H9 (cell line): ENCODE results near the gene PAFAH1B1. TPM values are rescaled to one million over a fixed set of nuclear protein-coding genes. Genes with fewer than 3 reads are reported as not detected.
"Not testable (repeated sequence)": the region's sequence is repeated elsewhere in the genome, so short reads cannot be mapped to it uniquely, and the experiment has no call there.

ENCODE experiments used
- DNase-seq: peaks from one replicate; pipeline ENCODE4 v3.0.0-alpha.2; 2017
- H2AFZ ChIP-seq: one replicate; pipeline ENCODE4 v1.6.1; 2013; ENCODE audit warnings: mild to moderate bottlenecking, low read length, control low read depth, moderate library complexity
- H2AK5ac ChIP-seq: 2 replicates; pipeline ENCODE4 v1.6.1; 2013; ENCODE audit warnings: low read length, control low read depth, mixed read lengths; ENCODE audit not compliant: insufficient read length
- H2BK120ac ChIP-seq: one replicate; pipeline ENCODE4 v1.6.1; 2013; ENCODE audit warnings: low read depth, mild to moderate bottlenecking, low read length, control low read depth, inconsistent platforms; ENCODE audit not compliant: poor library complexity, severe bottlenecking
- H2BK12ac ChIP-seq: 2 replicates; pipeline ENCODE4 v1.6.1; 2013; ENCODE audit warnings: low read length, control low read depth, mixed read lengths, low read depth; ENCODE audit not compliant: insufficient read length
- H2BK15ac ChIP-seq: 2 replicates; pipeline ENCODE4 v1.6.1; 2013; ENCODE audit warnings: low read depth, low read length, control low read depth
- H2BK20ac ChIP-seq: one replicate; pipeline ENCODE4 v1.6.1; 2013; ENCODE audit warnings: low read depth, mild to moderate bottlenecking, low read length, control low read depth, inconsistent platforms; ENCODE audit not compliant: poor library complexity, severe bottlenecking
- H2BK5ac ChIP-seq: 2 replicates; pipeline ENCODE4 v1.6.1; 2013; ENCODE audit warnings: low read length, control low read depth, mixed read lengths; ENCODE audit not compliant: insufficient read length
- H3K14ac ChIP-seq: 2 replicates; pipeline ENCODE4 v1.6.1; 2013; ENCODE audit warnings: low read length, control low read depth; ENCODE audit not compliant: insufficient read depth
- H3K18ac ChIP-seq: 2 replicates; pipeline ENCODE4 v1.6.1; 2013; ENCODE audit warnings: low read depth, mild to moderate bottlenecking, mixed read lengths, low read length, control low read depth; ENCODE audit not compliant: insufficient read length
- H3K23ac ChIP-seq: 2 replicates; pipeline ENCODE4 v1.6.1; 2013; ENCODE audit warnings: low read length, control low read depth, mixed read lengths, low read depth; ENCODE audit not compliant: insufficient read length
- H3K23me2 ChIP-seq: 2 replicates; pipeline ENCODE4 v1.6.1; 2013; ENCODE audit warnings: low read depth, mild to moderate bottlenecking, mixed read lengths, low read length, control low read depth; ENCODE audit not compliant: insufficient read length, poor library complexity, severe bottlenecking
- H3K27ac ChIP-seq: 2 replicates; pipeline ENCODE4 v1.5.1; 2013; ENCODE audit warnings: low read length, control low read depth, mixed read lengths, low read depth; ENCODE audit not compliant: insufficient read length
- H3K27me3 ChIP-seq: 2 replicates; pipeline ENCODE4 v1.6.1; 2013; ENCODE audit warnings: low read length, control low read depth, inconsistent platforms; ENCODE audit not compliant: insufficient read depth
- H3K4ac ChIP-seq: 2 replicates; pipeline ENCODE4 v1.6.1; 2013; ENCODE audit warnings: low read depth, mild to moderate bottlenecking, control low read depth, inconsistent platforms, low read length, moderate library complexity
- H3K4me1 ChIP-seq: 2 replicates; pipeline ENCODE4 v1.6.1; 2013; ENCODE audit warnings: low read length, control low read depth, inconsistent platforms; ENCODE audit not compliant: insufficient read depth
- H3K4me2 ChIP-seq: 2 replicates; pipeline ENCODE4 v1.6.1; 2013; ENCODE audit warnings: low read length, control low read depth, mixed read lengths; ENCODE audit not compliant: insufficient read length, insufficient read depth
- H3K56ac ChIP-seq: 2 replicates; pipeline ENCODE4 v1.6.1; 2013; ENCODE audit warnings: low read depth, mild to moderate bottlenecking, mixed read lengths, low read length, control low read depth; ENCODE audit not compliant: insufficient read length
- H3K79me1 ChIP-seq: 2 replicates; pipeline ENCODE4 v1.6.1; 2013; ENCODE audit warnings: low read depth, mild to moderate bottlenecking, moderate library complexity, low read length, control low read depth, inconsistent platforms; ENCODE audit not compliant: insufficient read depth, poor library complexity, severe bottlenecking
- H3K79me2 ChIP-seq: 2 replicates; pipeline ENCODE4 v1.6.1; 2013; ENCODE audit warnings: low read length, control low read depth, inconsistent platforms; ENCODE audit not compliant: insufficient read depth
- H3K9ac ChIP-seq: 2 replicates; pipeline ENCODE4 v1.6.1; 2013; ENCODE audit warnings: low read length, control low read depth, mixed read lengths; ENCODE audit not compliant: insufficient read length; ENCODE audit errors: extremely low read depth
- H3K9me3 ChIP-seq: one replicate; pipeline ENCODE4 v1.6.1; 2013; ENCODE audit warnings: low read depth, low read length, inconsistent platforms; ENCODE audit not compliant: control insufficient read depth
- H3T11ph ChIP-seq: one replicate; pipeline ENCODE4 v1.6.1; 2013; ENCODE audit warnings: mild to moderate bottlenecking, low read length, control low read depth, inconsistent platforms
- H4K20me1 ChIP-seq: one replicate; pipeline ENCODE4 v1.6.1; 2013; ENCODE audit not compliant: control insufficient read depth, insufficient read length, insufficient read depth
- H4K5ac ChIP-seq: 2 replicates; pipeline ENCODE4 v1.6.1; 2013; ENCODE audit warnings: low read depth, mild to moderate bottlenecking, mixed read lengths, low read length, control low read depth; ENCODE audit not compliant: insufficient read length
- H4K8ac ChIP-seq: replicated peaks from 2 replicates; pipeline ENCODE4 v1.6.1; 2013; ENCODE audit warnings: low read length, control low read depth, mixed read lengths, low read depth; ENCODE audit not compliant: insufficient read length
- H4K91ac ChIP-seq: 2 replicates; pipeline ENCODE4 v1.6.1; 2013; ENCODE audit warnings: low read depth, mild to moderate bottlenecking, moderate library complexity, mixed read lengths, low read length, control low read depth; ENCODE audit not compliant: insufficient read length
- H3K27ac Mint-ChIP-seq, 3 experiments: 2 replicates in 2 of 3; 3 replicates in 1 of 3; pipeline ENCODE4 v1.8.0; 2020 to 2021; ENCODE audit warnings: mixed read lengths in 3 of 3, mild to moderate bottlenecking in 1 of 3, moderate library complexity in 1 of 3
- H3K27me3 Mint-ChIP-seq: 2 replicates; pipeline ENCODE4 v1.8.0; 2021; ENCODE audit warnings: low read depth, mild to moderate bottlenecking, moderate library complexity, mixed read lengths
- H3K36me3 Mint-ChIP-seq, 3 experiments: 2 replicates in 2 of 3; 3 replicates in 1 of 3; pipeline ENCODE4 v1.8.0; 2020 to 2021; ENCODE audit warnings: low read depth in 3 of 3, mixed read lengths in 3 of 3; ENCODE audit not compliant: insufficient read depth in 1 of 3
- H3K4me1 Mint-ChIP-seq, 2 experiments: 2 replicates each; pipeline ENCODE4 v1.8.0; 2020; ENCODE audit warnings: mixed read lengths in 2 of 2
- H3K4me3 Mint-ChIP-seq, 2 experiments: 2 replicates in 1 of 2; 3 replicates in 1 of 2; pipeline ENCODE4 v1.8.0; 2020 to 2021; ENCODE audit warnings: mild to moderate bottlenecking in 2 of 2, mixed read lengths in 2 of 2, moderate library complexity in 1 of 2
- H3K9me3 Mint-ChIP-seq, 2 experiments: 2 replicates in 1 of 2; 3 replicates in 1 of 2; pipeline ENCODE4 v1.8.0; 2020; ENCODE audit warnings: mild to moderate bottlenecking in 2 of 2, mixed read lengths in 2 of 2, moderate library complexity in 1 of 2
- WGBS: extraction: QIAGEN DNeasy Blood & Tissue Kit; methylation state at CpG from one replicate; pipeline ENCODE4 v1.1.7; 2013; ENCODE audit warnings: missing lambda C conversion rate, low lambda C conversion rate, mixed read lengths; ENCODE audit not compliant: insufficient read length; ENCODE audit errors: extremely low coverage; 5-methylcytosine and 5-hydroxymethylcytosine counted together
- total RNA-seq: library from RNA; stranded (reverse); gene quantifications from 2 replicates; pipeline ENCODE4 v1.2.1, GENCODE V29; 2021

Gene PAFAH1B1
- total RNA-seq, 1 experiment from 2014 or later = 134 TPM

GRCh38 chr17:2622721-2623301 lies 29.4 kb downstream of the PAFAH1B1 start:
- H3T11ph ChIP-seq, H3K27me3 ChIP-seq, H2BK120ac ChIP-seq, H3K4me2 ChIP-seq, H4K20me1 ChIP-seq, H3K4me3 Mint-ChIP-seq, H3K14ac ChIP-seq, H4K8ac ChIP-seq, H3K23me2 ChIP-seq, H3K18ac ChIP-seq, H2AFZ ChIP-seq, H2AK5ac ChIP-seq, H4K5ac ChIP-seq, H3K56ac ChIP-seq, H2BK15ac ChIP-seq, H3K27me3 Mint-ChIP-seq, H2BK12ac ChIP-seq, H3K9ac ChIP-seq, H3K4ac ChIP-seq, H2BK5ac ChIP-seq, H3K23ac ChIP-seq, H3K9me3 ChIP-seq, H3K27ac Mint-ChIP-seq, H3K27ac ChIP-seq, DNase-seq, H3K4me1 ChIP-seq, H2BK20ac ChIP-seq, H4K91ac ChIP-seq: not testable (repeated sequence)
- Mint-ChIP-seq H3K9me3 (peaks cover 30 to 32% of the 10 kb centered on the region in 2 experiments), H3K36me3 (peaks cover 39 to 54% (median 39%) of the 10 kb centered on the region in 3 experiments), H3K4me1 (peaks cover 28 to 29% of the 10 kb centered on the region in 2 experiments)
- H3K79me2 ChIP-seq = peaks cover 33% of the 10 kb centered on the region; the same call in 1 of the 2 replicates
- H3K79me1 ChIP-seq = peaks cover 11% of the 10 kb centered on the region
- WGBS = no CpG with 5 or more reads among the region's 4 CpGs
